LNCaP clone FGC (cell line): ENCODE results near the gene MUC7.

Experiments used
- DNase-seq: peaks from one replicate; pipeline ENCODE4 v3.0.0-alpha.2; 2011; ENCODE audit warnings: low read depth
- H3K4me3 ChIP-seq: 2 replicates; pipeline ENCODE4 v1.5.1; 2011; ENCODE audit warnings: mild to moderate bottlenecking, low read depth, low read length, control low read depth
- CTCF ChIP-seq: IDR thresholded peaks from 2 replicates; pipeline ENCODE4 v1.5.1; 2012; ENCODE audit warnings: mild to moderate bottlenecking; ENCODE audit not compliant: control insufficient read depth, insufficient read depth; ENCODE audit errors: extremely low read depth

MUC7 gene

GRCh38 chr4:70530997-70531396, 59.0 kb downstream of the MUC7 start:
- H3K4me3 ChIP-seq, result no peak overlapping the region
- TF ChIP-seq CTCF, result no peak
- no peak for DNase-seq

- no peak for TF ChIP-seq CTCF
- no peak overlapping the region for H3K4me3 ChIP-seq
- no peak for DNase-seq
Measured at GRCh38 chr4:70531981-70532380, 60.0 kb downstream of the MUC7 start.
